Naive thymus-derived CD8-positive, alpha-beta T cell (primary cell): ENCODE data around the gene PCARE. TPM values are rescaled to one million over a fixed set of nuclear protein-coding genes. Genes with fewer than 3 reads are reported as not detected.
"Not testable (repeated sequence)": the region's sequence is repeated elsewhere in the genome, so short reads cannot be mapped to it uniquely, and the experiment has no call there.

Experiments
- ATAC-seq, 2 donors: fragments of 150-1000 bp; cut with Tn5 transposase in 1 of 2; sonication (Bioruptor Pico), chemical (Tn5 transposase) in 1 of 2; 1 replicate in 1 of 2; 2 replicates in 1 of 2; pipeline ENCODE4 v1.10.0; 2021; ENCODE audit warnings: mild to moderate bottlenecking in 2 of 2, moderate library complexity in 2 of 2
- POLR2A ChIA-PET: fragments of 350-600 bp; sonication (Branson Sonifier 250); formaldehyde crosslinking; loops from one replicate; lab custom pipeline; 2021; ENCODE audit warnings: antibody characterized with exemption; lab: Charles Lee
- DNase-seq, 10 donors: peaks; one replicate each; pipeline versions ENCODE4 v3.0.0 to v3.0.0-alpha.2; 2020 to 2022
- H3K27ac Mint-ChIP-seq, 10 donors: one replicate each; pipeline ENCODE4 v1.8.0; 2020 to 2022; ENCODE audit warnings: mild to moderate bottlenecking in 10 of 10, mixed read lengths in 10 of 10, moderate library complexity in 4 of 10, inconsistent platforms in 1 of 10
- H3K27me3 Mint-ChIP-seq, 5 donors: one replicate each; pipeline ENCODE4 v1.8.0; 2021 to 2022; ENCODE audit warnings: mixed read lengths in 5 of 5
- H3K36me3 Mint-ChIP-seq, 3 donors: one replicate each; pipeline ENCODE4 v1.8.0; 2020 to 2022; ENCODE audit warnings: mixed read lengths in 3 of 3, mild to moderate bottlenecking in 2 of 3, inconsistent platforms in 1 of 3
- H3K4me1 Mint-ChIP-seq, 4 donors: one replicate each; pipeline ENCODE4 v1.8.0; 2021 to 2022; ENCODE audit warnings: mixed read lengths in 4 of 4
- H3K4me3 Mint-ChIP-seq, 10 donors: one replicate each; pipeline ENCODE4 v1.8.0; 2020 to 2022; ENCODE audit warnings: mild to moderate bottlenecking in 10 of 10, mixed read lengths in 10 of 10, moderate library complexity in 6 of 10, inconsistent platforms in 1 of 10
- H3K9me3 Mint-ChIP-seq, 9 donors: one replicate each; pipeline ENCODE4 v1.8.0; 2020 to 2022; ENCODE audit warnings: mixed read lengths in 9 of 9, mild to moderate bottlenecking in 3 of 9, inconsistent platforms in 1 of 9, moderate library complexity in 1 of 9
- polyA plus RNA-seq, 3 donors: library from polyadenylated mRNA; unstranded; fragments of 300-500 nt; fragmentation: Illumina TruSeq; gene quantifications; one replicate each; pipeline ENCODE4 v1.2.3, GENCODE V29; 2021
- total RNA-seq, 8 experiments: library from RNA in 2 of 8; stranded (reverse) in 2 of 8; gene quantifications; one replicate each; pipeline ENCODE4 v1.2.3 and lab custom pipeline; 2021 to 2026

The PCARE gene
- total and polyA plus RNA-seq, 5 experiments from 2014 or later: not detected

DNA sequence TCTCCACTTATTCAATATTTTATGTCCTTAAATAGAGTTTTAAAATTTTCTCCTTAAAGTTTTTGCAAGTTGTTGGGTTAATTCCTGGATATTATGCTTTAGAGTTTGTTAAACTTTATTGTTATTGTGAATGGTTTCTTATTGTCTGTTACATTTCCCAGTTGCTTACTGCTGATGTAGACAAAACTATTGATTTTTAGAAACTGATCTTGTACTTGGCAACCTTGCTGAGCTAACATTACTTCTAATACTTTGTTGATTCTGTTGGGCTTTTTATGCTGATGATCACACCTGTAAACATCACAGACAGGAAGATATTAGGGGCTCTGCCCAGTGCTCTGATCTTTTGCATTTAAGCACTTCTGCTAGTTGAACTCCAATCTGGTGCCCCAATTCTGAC, 38.1 kb upstream of the PCARE start:
- H3K27ac Mint-ChIP-seq: no peak overlapping the region
- no peak for DNase-seq
- no peak overlapping the region for H3K4me3 Mint-ChIP-seq
- H3K9me3 Mint-ChIP-seq: no peaks in the 10 kb centered on the region
- ATAC-seq: no peak
- H3K36me3 Mint-ChIP-seq: no peaks in the 10 kb centered on the region
- H3K27me3 Mint-ChIP-seq: peaks cover 0 to 2% (median 1%) of the 10 kb centered on the region in 5 donors
- peaks cover 7 to 22% (median 21%) of the 10 kb centered on the region in 4 donors for H3K4me1 Mint-ChIP-seq
- POLR2A ChIA-PET: no interaction called here

- Mint-ChIP-seq H3K4me1 (peaks cover 5 to 9% (median 8%) of the 10 kb centered on the region in 4 donors), H3K36me3 (no peaks in the 10 kb centered on the region), H3K27me3 (peaks cover 0 to 2% (median 1%) of the 10 kb centered on the region in 5 donors), H3K4me3 (no peak overlapping the region), H3K27ac (no peak overlapping the region), H3K9me3 (no peaks in the 10 kb centered on the region)
- DNase-seq (no peak), ATAC-seq (no peak)
- POLR2A ChIA-PET: no interaction called here
These were observed 36.7 kb upstream of the PCARE start for GRCh38 chr2:29110916-29111535.

- peaks cover 0 to 3% (median 2%) of the 10 kb centered on the region in 4 donors for H3K4me1 Mint-ChIP-seq
- no peak overlapping the region for H3K4me3 Mint-ChIP-seq
- POLR2A ChIA-PET: no interaction called here
- ATAC-seq: no peak
- H3K27ac Mint-ChIP-seq: no peak overlapping the region
- no peaks in the 10 kb centered on the region for H3K9me3 Mint-ChIP-seq
- H3K36me3 Mint-ChIP-seq: no peaks in the 10 kb centered on the region
- DNase-seq: no peak
- H3K27me3 Mint-ChIP-seq: peaks cover 0 to 2% (median 1%) of the 10 kb centered on the region in 5 donors
These were observed 34.9 kb upstream of the PCARE start for GRCh38 chr2:29109246-29109645.

GRCh38 chr2:29108225-29108624, 33.9 kb upstream of the PCARE start:
- ATAC-seq (no peak), DNase-seq (no peak)
- POLR2A ChIA-PET: no interaction called here
- Mint-ChIP-seq H3K4me1 (no peaks in the 10 kb centered on the region), H3K27me3 (peaks cover 0 to 2% (median 1%) of the 10 kb centered on the region in 5 donors), H3K27ac (no peak overlapping the region), H3K9me3 (no peaks in the 10 kb centered on the region), H3K36me3 (no peaks in the 10 kb centered on the region), H3K4me3 (no peak overlapping the region)

DNA sequence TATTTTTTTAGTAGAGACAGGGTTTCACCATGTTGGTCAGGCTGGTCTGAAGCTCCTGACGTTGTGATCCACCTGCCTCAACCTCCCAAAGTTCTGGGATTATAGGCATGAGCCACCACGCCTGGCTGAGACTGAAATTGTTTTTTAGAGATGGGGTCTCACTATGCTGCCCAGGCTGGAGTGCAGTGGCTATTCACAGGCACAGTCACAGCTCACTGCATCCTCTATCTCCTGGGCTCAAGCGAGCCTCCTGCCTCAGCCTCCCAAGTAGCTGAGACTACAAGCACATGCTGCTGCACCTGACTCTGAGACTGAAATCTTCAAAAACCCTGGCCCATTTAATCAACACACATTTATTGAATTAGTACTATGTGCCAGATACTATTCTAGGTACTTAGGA, 33.2 kb upstream of the PCARE start:
- H3K27ac Mint-ChIP-seq, H3K9me3 Mint-ChIP-seq, H3K4me1 Mint-ChIP-seq, ATAC-seq, H3K4me3 Mint-ChIP-seq, DNase-seq, POLR2A ChIA-PET, H3K36me3 Mint-ChIP-seq, H3K27me3 Mint-ChIP-seq: not testable (repeated sequence)

DNA sequence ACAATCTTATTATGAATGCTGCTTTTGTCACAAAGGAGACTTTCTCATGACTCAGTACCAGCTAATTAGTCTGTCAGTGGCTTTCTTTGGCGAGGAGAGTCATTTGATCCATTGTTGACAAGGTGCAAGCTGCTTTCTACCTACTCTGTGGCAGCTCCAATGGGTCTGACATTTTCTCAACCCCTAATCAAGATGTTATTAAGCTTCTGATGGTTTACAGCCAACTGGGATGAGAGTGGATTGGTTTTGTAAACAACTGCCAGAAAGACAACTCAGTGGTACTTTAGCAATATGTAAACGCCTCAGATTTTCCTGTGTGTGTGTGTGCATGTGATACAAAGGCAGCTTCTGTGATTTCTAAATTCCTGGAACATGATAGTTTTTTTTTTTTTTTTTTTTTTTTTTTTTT, 32.7 kb upstream of the PCARE start:
- Mint-ChIP-seq H3K36me3 (no peaks in the 10 kb centered on the region), H3K27ac (no peak overlapping the region), H3K9me3 (no peaks in the 10 kb centered on the region), H3K4me3 (no peak overlapping the region), H3K27me3 (peaks cover 0 to 2% (median 1%) of the 10 kb centered on the region in 5 donors), H3K4me1 (peaks cover 0 to 10% (median 5%) of the 10 kb centered on the region in 4 donors)
- DNase-seq (no peak), ATAC-seq (no peak)
- POLR2A ChIA-PET: interaction anchor here (1.1 kb wide), 1 partner anchor 9 kb away, joined by 6 read pairs; no protein-coding TSS in a partner anchor

- Mint-ChIP-seq H3K4me1 (peaks cover 0 to 10% (median 5%) of the 10 kb centered on the region in 4 donors), H3K9me3 (no peaks in the 10 kb centered on the region), H3K27ac (no peak overlapping the region), H3K27me3 (peaks cover 0 to 2% (median 1%) of the 10 kb centered on the region in 5 donors), H3K36me3 (no peaks in the 10 kb centered on the region), H3K4me3 (no peak overlapping the region)
- POLR2A ChIA-PET: interaction anchor here (1.1 kb wide), 1 partner anchor 10 kb away, joined by 6 read pairs; no protein-coding TSS in a partner anchor
- no peak for ATAC-seq
- no peak for DNase-seq
These were observed 31.9 kb upstream of the PCARE start for GRCh38 chr2:29106256-29106655.

GRCh38 chr2:29105375-29105774, 31.1 kb upstream of the PCARE start:
- no peak overlapping the region for H3K4me3 Mint-ChIP-seq
- POLR2A ChIA-PET: interaction anchor here (0.7 kb wide), 1 partner anchor 52 kb away, joined by 3 read pairs; no protein-coding TSS in a partner anchor
- no peaks in the 10 kb centered on the region for H3K36me3 Mint-ChIP-seq
- no peaks in the 10 kb centered on the region for H3K9me3 Mint-ChIP-seq
- H3K27ac Mint-ChIP-seq: no peak overlapping the region
- peaks cover 0 to 10% (median 5%) of the 10 kb centered on the region in 4 donors for H3K4me1 Mint-ChIP-seq
- peaks cover 0 to 5% (median 2%) of the 10 kb centered on the region in 5 donors for H3K27me3 Mint-ChIP-seq
- DNase-seq: no peak
- ATAC-seq: no peak

DNA sequence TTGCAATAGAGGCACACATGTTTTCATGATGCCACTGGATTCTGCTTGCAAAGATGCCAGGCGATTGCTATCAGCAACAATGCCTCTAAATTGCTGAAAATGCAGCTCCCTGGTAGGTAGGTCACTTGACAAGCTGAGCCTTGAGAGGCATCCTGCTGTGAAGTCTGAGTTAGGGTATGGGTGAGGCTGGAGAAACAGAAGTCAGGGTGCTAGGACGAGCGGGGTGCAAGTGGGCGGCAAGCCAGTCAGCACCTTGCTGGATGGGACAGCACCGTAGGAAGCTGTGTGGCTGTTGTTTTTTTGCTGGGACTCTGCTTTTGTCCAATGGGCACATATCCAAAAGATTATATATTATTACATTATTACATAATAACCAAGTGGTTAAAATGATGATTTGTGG, 30.4 kb upstream of the PCARE start:
- peaks cover 0 to 5% (median 2%) of the 10 kb centered on the region in 5 donors for H3K27me3 Mint-ChIP-seq
- POLR2A ChIA-PET: no interaction called here
- H3K4me1 Mint-ChIP-seq: peaks cover 0 to 10% (median 5%) of the 10 kb centered on the region in 4 donors
- peak overlapping the region in 1 of 10 donors; percentile 87 for H3K27ac Mint-ChIP-seq
- ATAC-seq: no peak
- H3K4me3 Mint-ChIP-seq: no peak overlapping the region
- H3K9me3 Mint-ChIP-seq: no peaks in the 10 kb centered on the region
- DNase-seq: no peak
- H3K36me3 Mint-ChIP-seq: no peaks in the 10 kb centered on the region

- Mint-ChIP-seq H3K27ac (peak overlapping the region in 1 of 10 donors; percentile 2), H3K4me3 (no peak overlapping the region), H3K9me3 (no peaks in the 10 kb centered on the region), H3K27me3 (peaks cover 0 to 5% (median 0%) of the 10 kb centered on the region in 5 donors), H3K36me3 (no peaks in the 10 kb centered on the region), H3K4me1 (peaks cover 0 to 10% (median 5%) of the 10 kb centered on the region in 4 donors)
- ATAC-seq (no peak), DNase-seq (no peak)
- POLR2A ChIA-PET: no interaction called here
These were observed 26.2 kb upstream of the PCARE start for GRCh38 chr2:29100564-29100963.

DNA sequence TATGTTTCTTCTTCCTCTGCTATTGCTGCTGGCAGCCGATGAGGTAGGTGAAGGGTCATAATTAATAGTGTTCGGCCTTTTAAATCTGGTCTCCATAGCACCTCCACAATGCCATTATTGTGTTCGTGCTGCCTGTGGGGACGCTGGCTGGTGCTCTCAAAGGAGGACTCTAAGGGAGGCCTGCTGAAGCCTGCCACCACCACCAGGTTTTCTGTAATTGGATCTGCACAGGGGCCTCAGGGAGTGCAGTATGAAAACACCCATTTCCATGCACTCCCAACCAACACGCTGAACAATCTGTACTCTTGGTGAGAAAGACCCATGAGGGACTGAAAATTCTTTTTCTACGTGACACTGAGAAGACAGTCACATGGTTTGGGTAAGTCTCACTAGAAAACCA, 23.2 kb upstream of the PCARE start:
- DNase-seq: no peak
- Mint-ChIP-seq H3K27ac (no peak overlapping the region), H3K36me3 (no peaks in the 10 kb centered on the region), H3K9me3 (peaks cover 0 to 4% (median 0%) of the 10 kb centered on the region in 9 donors), H3K27me3 (peaks cover 0 to 5% (median 1%) of the 10 kb centered on the region in 5 donors), H3K4me3 (no peak overlapping the region), H3K4me1 (peaks cover 0 to 6% (median 3%) of the 10 kb centered on the region in 4 donors)
- POLR2A ChIA-PET: no interaction called here
- ATAC-seq: no peak

- no peak for ATAC-seq
- H3K4me1 Mint-ChIP-seq: peaks cover 0 to under 1% (median 0%) of the 10 kb centered on the region in 4 donors
These were observed 22.6 kb upstream of the PCARE start for GRCh38 chr2:29096969-29097368.

DNA sequence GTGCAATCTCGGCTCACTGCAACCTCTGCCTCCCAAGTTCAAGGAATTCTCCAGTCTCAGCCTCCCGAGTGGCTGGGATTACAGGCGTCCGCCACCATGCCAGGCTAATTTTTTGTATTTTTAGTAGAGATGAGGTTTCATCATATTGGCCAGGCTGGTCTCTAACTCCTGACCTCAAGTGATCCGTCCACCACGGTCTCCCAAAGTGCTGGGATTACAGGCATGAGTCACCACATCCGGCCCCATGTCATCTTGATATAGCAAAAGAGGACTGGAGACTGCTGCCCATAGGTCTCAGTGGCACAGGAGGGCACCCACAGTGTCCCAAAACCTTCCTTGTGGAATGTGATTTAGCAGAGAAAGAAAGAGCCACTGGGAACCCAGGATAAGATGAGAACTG, 16.0 kb upstream of the PCARE start:
- H3K9me3 Mint-ChIP-seq, H3K36me3 Mint-ChIP-seq, POLR2A ChIA-PET, ATAC-seq, H3K27ac Mint-ChIP-seq, H3K4me3 Mint-ChIP-seq, H3K4me1 Mint-ChIP-seq, DNase-seq: not testable (repeated sequence)
- peaks cover 0 to 15% (median 2%) of the 10 kb centered on the region in 5 donors for H3K27me3 Mint-ChIP-seq

More at GRCh38 chr2:29096969-29097368, 22.6 kb upstream of the PCARE start:
- no peak for DNase-seq
- H3K27me3 Mint-ChIP-seq: peaks cover 0 to 5% (median 1%) of the 10 kb centered on the region in 5 donors
- H3K4me3 Mint-ChIP-seq: no peak overlapping the region
- H3K27ac Mint-ChIP-seq: no peak overlapping the region
- POLR2A ChIA-PET: interaction anchor here (0.6 kb wide), 1 partner anchor 16 kb away, joined by 3 read pairs; no protein-coding TSS in a partner anchor
- H3K36me3 Mint-ChIP-seq: no peaks in the 10 kb centered on the region
- H3K9me3 Mint-ChIP-seq: peaks cover 0 to 4% (median 0%) of the 10 kb centered on the region in 9 donors
